IPS-NIHi7 (cell line): ENCODE results near the gene ENDOG.
A peak's percentile ranks its signal among the peaks of the same experiment; 100 is the strongest.
"Not testable (repeated sequence)": the region's sequence is repeated elsewhere in the genome, so short reads cannot be mapped to it uniquely, and the experiment has no call there.

Experiments used
- DNase-seq: peaks from one replicate; pipeline ENCODE4 v3.0.0; 2012; ENCODE audit warnings: mixed read lengths; ENCODE audit errors: extremely low spot score

The ENDOG gene

DNA sequence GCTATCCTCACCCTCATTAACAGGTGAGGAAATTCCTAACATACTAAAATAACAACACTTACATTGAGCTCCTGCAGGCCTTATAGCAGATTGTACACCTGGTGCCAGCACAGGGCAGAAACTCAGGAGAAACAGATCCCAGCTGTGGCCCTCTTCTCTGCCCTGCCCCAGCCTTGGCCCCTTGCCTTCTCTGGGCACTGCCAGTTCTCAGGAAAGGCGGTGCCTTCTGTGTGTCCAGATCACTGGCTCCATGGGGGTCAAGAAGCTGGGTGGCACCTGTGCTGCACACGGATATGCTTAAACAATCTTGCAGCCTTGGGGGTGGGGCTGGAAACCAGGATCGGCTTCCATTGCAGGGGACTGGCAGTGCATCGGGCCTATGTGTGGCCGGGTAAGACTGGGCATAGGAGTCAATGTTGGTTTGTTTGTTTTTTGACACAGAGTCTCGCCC is 44.1 kb downstream of the ENDOG start:
- DNase-seq = no peak

DNA sequence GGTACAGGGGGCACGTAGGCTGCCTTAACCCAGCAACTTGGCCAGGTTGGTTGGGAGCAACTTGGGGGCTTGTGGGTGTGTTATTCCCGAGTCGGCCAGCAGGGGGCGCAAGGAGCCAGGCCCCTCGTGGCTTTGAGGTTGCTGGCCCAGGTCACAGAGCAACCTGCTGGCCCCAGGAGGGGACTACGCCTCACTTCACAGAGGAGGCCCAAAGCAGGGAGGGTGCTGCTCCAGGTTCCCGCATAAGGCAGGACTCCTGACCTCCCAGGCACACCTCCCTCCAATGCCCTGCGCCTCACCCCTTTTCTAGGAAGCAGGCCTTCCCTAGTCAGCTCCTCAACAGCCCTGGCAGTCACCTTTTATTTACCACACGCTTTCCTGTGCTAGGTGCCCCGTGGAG is 45.3 kb downstream of the ENDOG start:
- peak; percentile 94 for DNase-seq

GRCh38 chr9:128870128-128870940 is 52.0 kb downstream of the ENDOG start:
- no peak for DNase-seq

DNA sequence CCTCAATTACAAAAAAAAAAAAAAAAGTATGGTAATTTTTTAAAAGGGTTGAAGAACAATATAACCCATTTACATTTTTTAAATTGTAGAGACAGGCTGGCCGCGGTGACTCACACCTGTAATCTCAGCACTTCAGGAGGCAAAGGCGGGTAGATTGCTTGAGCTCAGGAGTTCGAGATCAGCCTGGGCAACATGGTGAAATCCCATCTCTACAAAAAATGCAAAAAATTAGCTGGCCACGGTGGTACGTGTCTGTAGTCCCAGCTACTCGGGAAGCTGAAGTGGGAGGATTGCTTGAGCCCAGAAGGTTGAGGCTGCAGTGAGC is 52.6 kb downstream of the ENDOG start:
- DNase-seq = not testable (repeated sequence)
